ENCODE data around the gene RNF11. TPM values are rescaled to one million over a fixed set of nuclear protein-coding genes. Genes with fewer than 3 reads are reported as not detected.

RNF11 gene
- total and polyA plus RNA-seq, 2 of the 8 experiments (the other 6 are each of a cell fraction or from before 2014, with no cell fraction given): 49.6 to 54.2 TPM

DNA sequence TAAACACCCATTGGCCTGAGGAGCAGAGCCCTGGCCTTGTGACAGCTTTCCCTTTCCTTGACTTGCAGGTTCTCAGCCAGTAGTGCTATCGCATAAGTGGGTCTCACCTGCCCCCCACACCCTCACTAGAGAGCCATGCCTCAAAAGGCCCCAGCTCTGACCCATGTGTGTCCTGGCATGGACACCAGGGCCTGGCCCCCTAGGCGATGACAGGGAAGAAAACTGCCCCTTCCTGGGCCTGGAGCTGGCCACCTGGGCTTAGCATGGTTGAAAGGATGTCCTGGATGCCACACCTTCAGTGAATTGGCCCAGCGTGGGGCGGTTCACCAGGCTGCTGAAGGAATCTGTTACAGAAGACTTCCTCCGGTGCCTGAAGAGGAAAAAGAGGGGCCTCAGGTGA lies 75.8 kb downstream of the RNF11 start:
- H2AK5ac ChIP-seq (ENCODE audit: low read depth, low read length): no peak overlapping the region
- 95% methylated on average over 5 of the region's 5 CpGs; no CpG with 5 or more reads in 1 of the 2 experiments for WGBS, 2 experiments (ENCODE audit: extremely low coverage in 1 of 2, insufficient coverage in 1 of 2, insufficient read length in 1 of 2, insufficient replicate concordance in 2 of 2, low coverage in 1 of 2, low lambda C conversion rate in 2 of 2, missing lambda C conversion rate in 1 of 2)
- TF ChIP-seq, protein P1, sequence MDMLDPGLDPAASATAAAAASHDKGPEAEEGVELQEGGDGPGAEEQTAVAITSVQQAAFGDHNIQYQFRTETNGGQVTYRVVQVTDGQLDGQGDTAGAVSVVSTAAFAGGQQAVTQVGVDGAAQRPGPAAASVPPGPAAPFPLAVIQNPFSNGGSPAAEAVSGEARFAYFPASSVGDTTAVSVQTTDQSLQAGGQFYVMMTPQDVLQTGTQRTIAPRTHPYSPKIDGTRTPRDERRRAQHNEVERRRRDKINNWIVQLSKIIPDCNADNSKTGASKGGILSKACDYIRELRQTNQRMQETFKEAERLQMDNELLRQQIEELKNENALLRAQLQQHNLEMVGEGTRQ (IDR thresholded peaks at IDR 0.05; ENCODE audit: low read length): no peak
- TF ChIP-seq HDAC2 (IDR thresholded peaks at IDR 0.05; ENCODE audit: borderline replicate concordance in 1 of 2, low read depth in 2 of 2, low read length in 2 of 2): no peak
- TF ChIP-seq EP300 (IDR thresholded peaks at IDR 0.05; ENCODE audit: borderline replicate concordance in 1 of 2, low read depth in 2 of 2, low read length in 2 of 2): no peak
- no peak for TF ChIP-seq SRF (IDR thresholded peaks at IDR 0.05; ENCODE audit: low read depth, low read length)
- no peak for TF ChIP-seq CREB1 (IDR thresholded peaks at IDR 0.05)
- TF ChIP-seq KDM4A (IDR thresholded peaks at IDR 0.05; ENCODE audit: low read depth, low read length, severe bottlenecking): no peak
- no peak for TF ChIP-seq TEAD4 (IDR thresholded peaks at IDR 0.05; ENCODE audit: low read depth, low read length)
- TF ChIP-seq CHD2 (IDR thresholded peaks at IDR 0.05; ENCODE audit: low read length): no peak
- TF ChIP-seq, protein P2, sequence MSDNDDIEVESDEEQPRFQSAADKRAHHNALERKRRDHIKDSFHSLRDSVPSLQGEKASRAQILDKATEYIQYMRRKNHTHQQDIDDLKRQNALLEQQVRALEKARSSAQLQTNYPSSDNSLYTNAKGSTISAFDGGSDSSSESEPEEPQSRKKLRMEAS (IDR thresholded peaks at IDR 0.05): no peak
- no peak for TF ChIP-seq EZH2 (IDR thresholded peaks at IDR 0.05; ENCODE audit: low read depth, low read length, severe bottlenecking)
- TF ChIP-seq MAFK (IDR thresholded peaks at IDR 0.05; ENCODE audit: low read depth, low read length): no peak
- TF ChIP-seq NANOG (IDR thresholded peaks at IDR 0.05; ENCODE audit: insufficient read depth, low read depth, low read length, poor library complexity, severe bottlenecking): no peak

More for the DNA sequence above, 75.8 kb downstream of the RNF11 start:
- DNase-seq (ENCODE audit: low read depth in 1 of 2, low spot score in 2 of 2) (no peak), FAIRE-seq (no peak)
- H3K9me3 ChIP-seq (ENCODE audit: insufficient read depth in 2 of 2, low read depth in 1 of 2, low read length in 1 of 2): no peaks in the 10 kb centered on the region
- H3K23ac ChIP-seq (ENCODE audit: insufficient read length): no peak overlapping the region
- H2BK20ac ChIP-seq (ENCODE audit: low read length): no peak overlapping the region
- no peak overlapping the region for H3K14ac ChIP-seq (ENCODE audit: insufficient read length)
- no peaks in the 10 kb centered on the region for H3K79me1 ChIP-seq (ENCODE audit: low read depth, low read length)
- H3K27ac ChIP-seq (ENCODE audit: low read depth, low read length): no peak overlapping the region
- no peak overlapping the region for H4K5ac ChIP-seq (ENCODE audit: insufficient read length, low read depth, low read length)
- no peak overlapping the region for H2BK5ac ChIP-seq (ENCODE audit: low read depth, low read length)
- ChIA-PET CTCF (ENCODE audit: partially characterized antibody) (interaction anchor here (0.6 to 2.0 kb wide), 10 partner anchors 8 to 254 kb away, joined by 3 to 8 read pairs (median 4); no protein-coding TSS in a partner anchor), POLR2A (ENCODE audit: partially characterized antibody) (interaction anchor here (1.9 kb wide), 1 partner anchor 17 kb away, joined by 6 read pairs; no protein-coding TSS in a partner anchor)
- H4K20me1 ChIP-seq (replicated peaks in 1 of 2; ENCODE audit: control insufficient read depth in 1 of 2, insufficient read depth in 2 of 2, low read length in 2 of 2): no peaks in the 10 kb centered on the region
- H4K8ac ChIP-seq (ENCODE audit: extremely low read depth, insufficient read depth, low read length): no peak overlapping the region
- H3K56ac ChIP-seq (replicated peaks; ENCODE audit: insufficient read length, low read depth, low read length): no peak overlapping the region
- peaks cover 0 to 5% (median 0%) of the 10 kb centered on the region in 4 experiments; a peak in 4 of 7 replicates for H3K4me1 ChIP-seq (replicated peaks in 1 of 4; ENCODE audit: control insufficient read depth in 3 of 4, insufficient read depth in 4 of 4, low read length in 3 of 4)
- H4K91ac ChIP-seq (replicated peaks; ENCODE audit: insufficient read length, low read length): no peak overlapping the region
- no peak overlapping the region for H3K4me3 ChIP-seq (ENCODE audit: extremely low read depth in 1 of 4, insufficient read depth in 2 of 4, low read depth in 3 of 4, low read length in 4 of 4)
- H3K79me2 ChIP-seq (ENCODE audit: control insufficient read depth in 1 of 2, insufficient read depth in 2 of 2, low read length in 2 of 2): no peaks in the 10 kb centered on the region
- H3K23me2 ChIP-seq (ENCODE audit: low read depth, low read length): no peaks in the 10 kb centered on the region
- H2BK120ac ChIP-seq (replicated peaks; ENCODE audit: low read depth, low read length): no peak overlapping the region
- H3K4ac ChIP-seq (replicated peaks; ENCODE audit: insufficient read length, low read depth, low read length): no peak overlapping the region
- H3K36me3 ChIP-seq (ENCODE audit: control insufficient read depth in 2 of 4, insufficient read depth in 4 of 4, low read length in 3 of 4): no peaks in the 10 kb centered on the region
- H3K4me2 ChIP-seq (ENCODE audit: insufficient read depth in 1 of 2, low read depth in 2 of 2, low read length in 2 of 2): no peak overlapping the region
- no peak overlapping the region for H2BK12ac ChIP-seq (ENCODE audit: low read depth, low read length)
- no peak overlapping the region for H3K9ac ChIP-seq (replicated peaks in 1 of 4; ENCODE audit: extremely low read depth in 1 of 4, low read depth in 3 of 4, low read length in 3 of 4)
- no peaks in the 10 kb centered on the region for H3K27me3 ChIP-seq (replicated peaks in 1 of 4; ENCODE audit: control insufficient read depth in 3 of 4, extremely low read depth in 1 of 4, insufficient read depth in 3 of 4, low read length in 3 of 4)
- no peak overlapping the region for H2AFZ ChIP-seq (ENCODE audit: low read length)
- H3K18ac ChIP-seq (ENCODE audit: extremely low read depth, low read length): no peak overlapping the region
- no peak overlapping the region for H2BK15ac ChIP-seq (ENCODE audit: low read length)
